ENCODE measurements around the gene CFAP92. TPM values are rescaled to one million over a fixed set of nuclear protein-coding genes. Genes with fewer than 3 reads are reported as not detected.

Gene CFAP92
- total RNA-seq, 1 donor from 2014 or later = 2.7 TPM

DNA sequence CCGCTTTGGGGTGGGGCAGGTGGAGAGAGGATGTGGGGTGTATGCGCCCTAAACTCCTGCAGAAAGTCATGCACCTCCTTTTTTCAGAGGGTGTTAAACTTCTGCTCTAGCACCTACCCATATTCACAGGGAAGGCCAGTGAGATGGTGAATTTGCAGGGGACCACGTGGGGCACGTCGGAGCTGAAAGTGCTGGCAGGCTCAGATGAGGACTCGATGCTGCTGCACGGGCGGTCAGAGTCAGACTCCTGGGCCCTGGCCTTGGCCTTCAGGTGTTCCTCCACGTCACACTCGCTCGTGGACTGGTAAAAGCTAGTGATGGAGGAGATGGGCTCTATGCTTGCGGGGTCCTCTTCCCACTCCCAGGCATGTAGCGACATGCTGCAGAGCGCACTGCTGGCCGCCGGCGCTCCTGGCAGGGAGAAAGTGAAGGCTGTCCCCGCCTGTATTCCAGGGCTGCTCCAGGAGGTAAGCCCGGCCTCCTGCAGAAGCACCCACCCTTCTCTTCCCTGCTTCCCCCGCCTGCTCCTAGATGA, 883 bp downstream of the CFAP92 start:
- DNase-seq (ENCODE audit: low spot score, unreplicated experiment) = no peak
- H3K27me3 Mint-ChIP-seq = peaks cover 5% of the 10 kb centered on the region
- H3K4me1 Mint-ChIP-seq (ENCODE audit: low read depth) = peaks cover 11% of the 10 kb centered on the region
- H3K36me3 Mint-ChIP-seq (ENCODE audit: insufficient read depth) = no peaks in the 10 kb centered on the region
- H3K27ac Mint-ChIP-seq = peak overlapping the region; percentile 77
- no peaks in the 10 kb centered on the region for H3K9me3 Mint-ChIP-seq (ENCODE audit: low read depth)
- TF ChIP-seq, protein P1, sequence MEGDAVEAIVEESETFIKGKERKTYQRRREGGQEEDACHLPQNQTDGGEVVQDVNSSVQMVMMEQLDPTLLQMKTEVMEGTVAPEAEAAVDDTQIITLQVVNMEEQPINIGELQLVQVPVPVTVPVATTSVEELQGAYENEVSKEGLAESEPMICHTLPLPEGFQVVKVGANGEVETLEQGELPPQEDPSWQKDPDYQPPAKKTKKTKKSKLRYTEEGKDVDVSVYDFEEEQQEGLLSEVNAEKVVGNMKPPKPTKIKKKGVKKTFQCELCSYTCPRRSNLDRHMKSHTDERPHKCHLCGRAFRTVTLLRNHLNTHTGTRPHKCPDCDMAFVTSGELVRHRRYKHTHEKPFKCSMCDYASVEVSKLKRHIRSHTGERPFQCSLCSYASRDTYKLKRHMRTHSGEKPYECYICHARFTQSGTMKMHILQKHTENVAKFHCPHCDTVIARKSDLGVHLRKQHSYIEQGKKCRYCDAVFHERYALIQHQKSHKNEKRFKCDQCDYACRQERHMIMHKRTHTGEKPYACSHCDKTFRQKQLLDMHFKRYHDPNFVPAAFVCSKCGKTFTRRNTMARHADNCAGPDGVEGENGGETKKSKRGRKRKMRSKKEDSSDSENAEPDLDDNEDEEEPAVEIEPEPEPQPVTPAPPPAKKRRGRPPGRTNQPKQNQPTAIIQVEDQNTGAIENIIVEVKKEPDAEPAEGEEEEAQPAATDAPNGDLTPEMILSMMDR (IDR thresholded peaks at IDR 0.05; ENCODE audit: unreplicated experiment) = no peak
- peak overlapping the region; percentile 74 for H3K4me3 Mint-ChIP-seq (ENCODE audit: low read depth)

DNA sequence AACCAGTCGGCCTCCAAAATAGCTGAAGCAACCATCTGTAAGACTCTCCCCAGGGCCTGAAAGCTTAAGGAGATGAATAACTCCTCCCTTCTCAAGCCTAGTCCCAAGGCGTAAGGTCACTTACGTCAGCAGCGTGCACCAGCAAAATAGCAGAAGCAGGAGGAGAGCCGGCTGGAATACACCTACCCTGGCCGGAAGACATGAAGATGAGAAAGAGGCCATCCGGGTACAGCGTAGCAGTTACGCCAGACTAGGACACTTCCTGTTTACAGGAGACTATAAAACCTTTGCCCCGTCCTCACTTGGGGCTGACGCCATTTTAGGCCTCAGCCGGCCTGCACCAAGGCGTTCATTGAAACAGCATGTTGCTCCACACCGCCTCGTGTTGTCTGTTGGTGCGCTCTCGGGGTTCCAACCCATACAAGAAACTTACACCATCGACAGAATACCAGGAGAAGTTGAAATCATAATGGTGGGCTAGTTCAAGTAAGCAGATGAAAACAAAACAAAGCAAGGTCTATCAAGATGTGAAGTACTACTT, 2.5 kb downstream of the CFAP92 start:
- Mint-ChIP-seq H3K36me3 (ENCODE audit: insufficient read depth) (no peaks in the 10 kb centered on the region), H3K4me3 (ENCODE audit: low read depth) (no peak overlapping the region), H3K9me3 (ENCODE audit: low read depth) (no peaks in the 10 kb centered on the region), H3K4me1 (ENCODE audit: low read depth) (peaks cover 11% of the 10 kb centered on the region), H3K27me3 (peaks cover 5% of the 10 kb centered on the region), H3K27ac (no peak overlapping the region)
- TF ChIP-seq, protein P1 (IDR thresholded peaks at IDR 0.05; ENCODE audit: unreplicated experiment) = no peak
- no peak for DNase-seq (ENCODE audit: low spot score, unreplicated experiment)

DNA sequence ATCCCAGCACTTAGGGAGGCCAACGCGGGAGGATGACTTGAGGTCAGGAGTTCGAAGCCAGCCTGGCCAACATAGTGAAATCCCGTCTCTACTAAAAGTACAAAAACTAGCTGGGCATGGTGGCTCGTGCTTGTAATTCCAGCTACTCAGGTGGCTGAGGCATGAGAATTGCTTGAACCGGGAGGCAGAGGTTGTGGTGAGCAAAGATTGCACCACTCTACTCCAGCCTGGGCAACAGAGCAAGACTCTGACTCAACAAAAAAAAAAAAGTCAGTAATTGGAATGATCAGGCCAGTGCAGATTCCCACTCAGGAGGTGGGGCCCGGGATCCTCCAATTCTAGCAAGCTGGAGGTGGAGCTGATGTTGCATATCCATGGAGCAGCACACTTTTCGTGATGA, 5.6 kb downstream of the CFAP92 start:
- no peak overlapping the region for H3K4me3 Mint-ChIP-seq (ENCODE audit: low read depth)
- no peak overlapping the region for H3K27ac Mint-ChIP-seq
- peaks cover 14% of the 10 kb centered on the region for H3K4me1 Mint-ChIP-seq (ENCODE audit: low read depth)

DNA sequence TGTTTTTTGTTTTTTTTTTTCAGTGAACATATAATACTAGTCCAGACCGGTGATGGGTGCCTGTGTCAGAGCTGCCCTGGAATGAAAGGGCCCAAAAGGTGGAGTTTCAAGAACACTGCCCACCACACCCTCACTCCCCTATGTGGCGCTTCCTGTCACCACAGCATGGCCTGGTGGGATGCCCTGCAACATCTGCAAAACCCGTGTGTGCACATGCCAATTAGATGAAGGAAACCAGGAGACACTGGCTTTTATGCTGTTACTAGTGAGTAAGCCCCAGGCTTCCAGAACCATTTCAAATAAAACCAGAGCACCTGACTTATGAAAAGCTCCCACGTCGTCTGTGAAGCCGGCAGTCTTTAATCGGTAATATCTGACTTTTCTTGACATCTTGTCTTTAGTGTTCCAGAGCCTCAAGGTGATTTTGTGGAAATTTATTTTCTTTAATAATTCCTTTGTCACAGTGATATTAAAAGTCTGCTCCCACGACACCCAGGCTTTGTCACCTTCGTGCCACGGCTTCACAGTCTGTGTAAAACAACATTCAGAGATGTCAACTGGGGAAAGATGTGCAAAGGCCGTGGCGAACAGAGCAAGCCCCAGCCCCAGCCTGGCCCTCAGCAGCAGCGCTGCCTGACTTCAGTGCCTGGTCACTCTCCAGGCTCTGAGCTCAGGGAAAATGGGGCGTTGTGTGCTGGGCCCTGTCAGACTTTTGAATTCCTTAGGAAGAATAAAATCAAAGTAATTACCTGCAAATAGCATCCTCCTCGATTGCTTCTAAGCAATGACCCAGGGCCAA, 6.4 kb downstream of the CFAP92 start:
- no peaks in the 10 kb centered on the region for H3K9me3 Mint-ChIP-seq (ENCODE audit: low read depth)
- H3K4me3 Mint-ChIP-seq (ENCODE audit: low read depth) = no peak overlapping the region
- H3K36me3 Mint-ChIP-seq (ENCODE audit: insufficient read depth) = no peaks in the 10 kb centered on the region
- peaks cover 8% of the 10 kb centered on the region for H3K4me1 Mint-ChIP-seq (ENCODE audit: low read depth)
- peak overlapping the region; percentile 24 for H3K27ac Mint-ChIP-seq
- TF ChIP-seq, protein P1 (IDR thresholded peaks at IDR 0.05; ENCODE audit: unreplicated experiment) = no peak
- peaks cover 2% of the 10 kb centered on the region for H3K27me3 Mint-ChIP-seq
- DNase-seq (ENCODE audit: low spot score, unreplicated experiment) = no peak

More for the DNA sequence above, 5.6 kb downstream of the CFAP92 start:
- no peaks in the 10 kb centered on the region for H3K27me3 Mint-ChIP-seq
- TF ChIP-seq, protein P1 (IDR thresholded peaks at IDR 0.05; ENCODE audit: unreplicated experiment) = no peak
- no peaks in the 10 kb centered on the region for H3K36me3 Mint-ChIP-seq (ENCODE audit: insufficient read depth)
- no peak for DNase-seq (ENCODE audit: low spot score, unreplicated experiment)
- no peaks in the 10 kb centered on the region for H3K9me3 Mint-ChIP-seq (ENCODE audit: low read depth)

DNA sequence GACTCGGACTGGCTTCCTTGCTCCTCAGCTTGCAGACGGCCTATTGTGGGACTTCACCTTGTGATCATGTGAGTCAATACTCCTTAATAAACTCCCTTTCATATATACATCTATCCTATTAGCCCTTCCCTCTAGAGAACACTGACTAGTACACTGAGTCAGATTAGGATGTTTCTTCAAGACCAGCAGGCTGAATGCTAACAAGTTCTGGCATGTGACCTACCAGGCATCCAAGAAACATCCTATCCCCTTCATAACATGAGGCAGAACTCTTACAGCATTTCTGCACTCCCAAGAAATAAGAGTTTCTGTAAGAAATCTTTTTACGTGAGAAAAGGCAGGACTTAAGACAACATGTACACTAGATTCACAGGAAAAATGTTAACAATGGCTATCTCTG, 9.3 kb downstream of the CFAP92 start:
- no peak for DNase-seq (ENCODE audit: low spot score, unreplicated experiment)
- H3K27ac Mint-ChIP-seq = no peak overlapping the region
- H3K36me3 Mint-ChIP-seq (ENCODE audit: insufficient read depth) = no peaks in the 10 kb centered on the region
- TF ChIP-seq, protein P1 (IDR thresholded peaks at IDR 0.05; ENCODE audit: unreplicated experiment) = no peak
- peaks cover 8% of the 10 kb centered on the region for H3K4me1 Mint-ChIP-seq (ENCODE audit: low read depth)
- H3K27me3 Mint-ChIP-seq = peaks cover 5% of the 10 kb centered on the region
- H3K9me3 Mint-ChIP-seq (ENCODE audit: low read depth) = no peaks in the 10 kb centered on the region
- no peak overlapping the region for H3K4me3 Mint-ChIP-seq (ENCODE audit: low read depth)
